HCT116 (cell line): ENCODE results near the gene ATG16L2. TPM values are rescaled to one million over a fixed set of nuclear protein-coding genes. Genes with fewer than 3 reads are reported as not detected.

Source experiments
- ATAC-seq: fragments of 200-7000 bp; cut with Tn5 transposase; 2 replicates; pipeline ENCODE4 v1.9.1; 2020; ENCODE audit warnings: mild to moderate bottlenecking, moderate library complexity
- BruUV-seq: library from RNA; stranded (reverse); fragments of 400-500 nt; replicated peaks from 2 replicates; lab custom pipeline; 2021; lab: Mats Ljungman, UMichigan
- CTCF ChIA-PET: fragments of 300-600 bp; sonication (Branson Sonifier 250); formaldehyde crosslinking; loops from one replicate; lab custom pipeline; 2021; ENCODE audit warnings: antibody characterized with exemption; lab: Charles Lee
- POLR2A ChIA-PET: fragments of 300-600, 350-600 bp; sonication (Branson Sonifier 250); formaldehyde crosslinking; loops from one replicate; lab custom pipeline; 2021; ENCODE audit warnings: antibody characterized with exemption; lab: Charles Lee
- RAD21 ChIA-PET, 2 experiments: fragments of 300-600 bp; sonication (Branson Sonifier 250); formaldehyde crosslinking; loops; one replicate each; lab custom pipeline; 2023; ENCODE audit warnings: low total read pairs in 2 of 2; ENCODE audit not compliant: uncharacterized antibody in 2 of 2, unreplicated experiment in 2 of 2, low non-redundant PET in 1 of 2; lab: Charles Lee
- DNase-seq: peaks from one replicate; pipeline ENCODE4 v3.0.0-alpha.2; 2010; ENCODE audit warnings: low read depth, low spot score
- H2AFZ ChIP-seq: fragments of 200-600 bp; shearing (Covaris generic), sonication (generic); 2 replicates; pipeline ENCODE4 v1.6.1; 2017; ENCODE audit warnings: low read depth, mixed run types, mixed read lengths, antibody characterized with exemption, low read length; ENCODE audit not compliant: poor library complexity, severe bottlenecking
- H3K27ac ChIP-seq: 2 replicates; pipeline ENCODE4 v1.5.1; 2012; ENCODE audit warnings: low read depth, low read length
- H3K27me3 ChIP-seq: fragments of 200-600 bp; sonication (generic); 2 replicates; pipeline ENCODE4 v1.6.1; 2016; ENCODE audit warnings: mixed run types, low read length, mixed read lengths; ENCODE audit not compliant: insufficient read depth
- H3K36me3 ChIP-seq, 2 experiments: fragments of 200-500 bp in 1 of 2; fragments of 200-600 bp in 1 of 2; sonication (Bioruptor generic) in 1 of 2; sonication (generic) in 1 of 2; 2 replicates each; pipeline versions ENCODE4 v1.5.1 to v1.6.1; 2014 to 2016; ENCODE audit warnings: low read length in 2 of 2, inconsistent platforms in 1 of 2, mixed read lengths in 1 of 2, mixed run types in 1 of 2; ENCODE audit not compliant: insufficient read depth in 2 of 2, control insufficient read depth in 1 of 2
- H3K4me1 ChIP-seq, 2 experiments: fragments of 200-600 bp in 1 of 2; sonication (generic) in 1 of 2; 2 replicates each; pipeline versions ENCODE4 v1.5.1 to v1.6.1; 2012 to 2017; ENCODE audit warnings: low read length in 2 of 2, inconsistent platforms in 1 of 2, mild to moderate bottlenecking in 1 of 2, mixed read lengths in 1 of 2, mixed run types in 1 of 2, moderate library complexity in 1 of 2; ENCODE audit not compliant: insufficient read depth in 2 of 2, control insufficient read depth in 1 of 2
- H3K4me2 ChIP-seq: fragments of 200-600 bp; sonication (generic); 2 replicates; pipeline ENCODE4 v1.6.1; 2017; ENCODE audit warnings: mixed run types, low read length, mixed read lengths
- H3K4me3 ChIP-seq, 2 experiments: fragments of 200-600 bp in 1 of 2; sonication (generic) in 1 of 2; replicated peaks in 1 of 2; 2 replicates each; pipeline ENCODE4 v1.5.1; 2011 to 2016; ENCODE audit warnings: low read length in 2 of 2, control low read depth in 1 of 2, low read depth in 1 of 2, mild to moderate bottlenecking in 1 of 2, mixed read lengths in 1 of 2, mixed run types in 1 of 2
- H3K79me2 ChIP-seq: fragments of 200-600 bp; sonication (generic); 2 replicates; pipeline ENCODE4 v1.6.1; 2017; ENCODE audit warnings: mild to moderate bottlenecking, mixed run types, low read length, moderate library complexity, mixed read lengths; ENCODE audit not compliant: insufficient read depth
- H3K9ac ChIP-seq: fragments of 200-600 bp; sonication (generic); 2 replicates; pipeline ENCODE4 v1.6.1; 2016; ENCODE audit warnings: low read length, mixed read lengths
- H3K9me2 ChIP-seq: fragments of 200-600 bp; sonication (generic), shearing (Covaris generic); 2 replicates; pipeline ENCODE4 v1.6.1; 2017; ENCODE audit warnings: mixed run types, mild to moderate bottlenecking, moderate library complexity; ENCODE audit not compliant: insufficient read depth
- H3K9me3 ChIP-seq, 2 experiments: fragments of 200-500 bp in 1 of 2; fragments of 200-600 bp in 1 of 2; sonication (Bioruptor generic) in 1 of 2; sonication (generic) in 1 of 2; 2 replicates each; pipeline ENCODE4 v1.6.1; 2014 to 2017; ENCODE audit warnings: low read length in 2 of 2, mixed read lengths in 2 of 2, inconsistent platforms in 1 of 2, low read depth in 1 of 2, mild to moderate bottlenecking in 1 of 2, mixed run types in 1 of 2, moderate library complexity in 1 of 2; ENCODE audit not compliant: control insufficient read depth in 1 of 2, insufficient read depth in 1 of 2
- H4K20me1 ChIP-seq: fragments of 200-600 bp; sonication (generic), shearing (Covaris generic); 2 replicates; pipeline ENCODE4 v1.6.1; 2017; ENCODE audit warnings: mixed run types, mild to moderate bottlenecking, moderate library complexity; ENCODE audit not compliant: insufficient read depth
- CBX3 ChIP-seq: IDR thresholded peaks from 2 replicates; pipeline ENCODE4 v1.6.1; 2012; ENCODE audit warnings: low read depth
- CEBPB ChIP-seq: IDR thresholded peaks from 2 replicates; pipeline ENCODE4 v1.6.1; 2012; ENCODE audit warnings: low read depth
- EGR1 ChIP-seq: IDR thresholded peaks from 2 replicates; pipeline ENCODE4 v1.6.1; 2012; ENCODE audit warnings: low read depth
- EZH2 ChIP-seq: fragments of 200-600 bp; sonication (generic); IDR thresholded peaks from 2 replicates; pipeline ENCODE4 v1.6.1; 2017; ENCODE audit warnings: antibody characterized with exemption, mixed run types
- EZH2phosphoT487 ChIP-seq: fragments of 200-600 bp; IDR thresholded peaks from 2 replicates; pipeline ENCODE4 v1.6.1; 2018; ENCODE audit warnings: antibody characterized with exemption, borderline replicate concordance
- FOSL1 ChIP-seq: IDR thresholded peaks from 2 replicates; pipeline ENCODE4 v1.6.1; 2012; ENCODE audit warnings: low read depth
- POLR2AphosphoS5 ChIP-seq: IDR thresholded peaks from 2 replicates; pipeline ENCODE4 v1.6.1; 2011; ENCODE audit warnings: mild to moderate bottlenecking, low read depth, low read length, moderate library complexity
- RAD21 ChIP-seq: IDR thresholded peaks from 2 replicates; pipeline ENCODE4 v1.6.1; 2012; ENCODE audit warnings: low read depth, mild to moderate bottlenecking
- SRF ChIP-seq: IDR thresholded peaks from 2 replicates; pipeline ENCODE4 v1.6.1; 2012; ENCODE audit warnings: low read depth
- TCF7L2 ChIP-seq: IDR thresholded peaks from 2 replicates; pipeline ENCODE4 v1.7.0; 2011; ENCODE audit warnings: borderline replicate concordance, inconsistent platforms; ENCODE audit not compliant: insufficient read depth, insufficient read length; ENCODE audit errors: extremely low read depth
- YY1 ChIP-seq: IDR thresholded peaks from 2 replicates; pipeline ENCODE4 v1.6.1; 2011; ENCODE audit warnings: low read length, low read depth, moderate library complexity, mild to moderate bottlenecking; ENCODE audit not compliant: insufficient replicate concordance; ENCODE audit errors: extremely low read depth
- ZBTB33 ChIP-seq: IDR thresholded peaks from 2 replicates; pipeline ENCODE4 v1.6.1; 2011; ENCODE audit warnings: mild to moderate bottlenecking, low read length, moderate library complexity; ENCODE audit not compliant: insufficient replicate concordance; ENCODE audit errors: extremely low read depth
- ZFX ChIP-seq: fragments of 450-650 bp; IDR thresholded peaks from 2 replicates; pipeline ENCODE4 v1.6.1; 2017
- ZNF274 ChIP-seq: fragments of 200-500 bp; sonication (Bioruptor generic); IDR thresholded peaks from 2 replicates; pipeline ENCODE4 v1.6.1; 2014; ENCODE audit warnings: mild to moderate bottlenecking, low read depth, low read length, inconsistent platforms
- intact Hi-C: fragments of 100-400 bp; cut with micrococcal nuclease; formaldehyde crosslinking; loops from 2 replicates; pipeline ENCODE4 v1.10.0; 2022
- total RNA-seq: library from RNA; stranded (reverse); gene quantifications from one replicate; pipeline ENCODE4 v1.2.1, GENCODE V29; 2021; ENCODE audit not compliant: unreplicated experiment
- TF ChIP-seq, protein P1 (sequence below): IDR thresholded peaks from 2 replicates; pipeline ENCODE4 v1.6.1; 2012; ENCODE audit warnings: low read depth

ATG16L2 gene
- total RNA-seq, 1 experiment from 2014 or later, result 15.2 TPM

DNA sequence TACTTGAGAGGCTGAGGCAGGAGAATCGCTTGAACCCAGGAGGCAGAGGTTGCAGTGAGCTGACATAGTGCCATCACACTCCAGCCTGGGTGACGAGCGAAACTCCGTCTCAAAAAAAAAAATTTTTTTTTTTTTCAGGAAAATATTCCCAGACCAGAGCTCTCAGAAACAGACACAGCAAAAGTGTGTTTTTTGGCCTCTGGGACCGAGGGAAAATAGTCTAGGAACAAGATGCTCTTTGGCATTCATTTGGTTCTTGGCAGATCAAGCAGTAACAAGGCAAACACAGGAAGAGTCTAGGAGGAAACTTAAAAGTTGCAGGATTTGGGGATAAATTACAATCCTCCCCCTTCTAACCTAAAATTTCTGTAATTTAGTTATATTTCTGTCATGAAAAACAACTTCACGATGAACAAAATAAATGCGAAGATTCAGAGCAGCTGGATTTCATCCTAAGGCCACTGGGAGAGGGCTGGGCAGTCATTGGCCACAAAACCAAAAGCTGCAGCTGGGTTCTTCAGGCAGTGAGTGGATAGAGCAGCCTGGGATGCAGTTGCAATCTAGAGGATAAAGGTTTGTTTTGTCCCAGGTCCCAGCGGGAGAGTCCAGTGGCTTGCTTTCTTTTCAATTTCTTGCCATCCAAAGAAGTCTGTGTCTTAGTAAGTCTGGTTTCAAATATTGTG is 19.7 kb downstream of the ATG16L2 start:
- no peaks in the 10 kb centered on the region for H3K27me3 ChIP-seq
- peaks cover 0 to 6% of the 10 kb centered on the region in 2 experiments; a peak in 2 of 4 replicates for H3K4me1 ChIP-seq
- no peak overlapping the region for H3K4me2 ChIP-seq
- H2AFZ ChIP-seq, result no peak overlapping the region
- CTCF ChIA-PET, result interaction anchor here (1.1 kb wide), 1 partner anchor 109 kb away, joined by 3 read pairs; no protein-coding TSS in a partner anchor
- no peaks in the 10 kb centered on the region for H3K9me2 ChIP-seq
- no peak overlapping the region for H3K27ac ChIP-seq
- no peak for ATAC-seq
- no peak overlapping the region for H3K4me3 ChIP-seq
- H3K9ac ChIP-seq, result no peak overlapping the region
- DNase-seq, result no peak
- H3K36me3 ChIP-seq, result no peaks in the 10 kb centered on the region
- RAD21 ChIA-PET, result no interaction called here
- H3K9me3 ChIP-seq, result no peaks in the 10 kb centered on the region
- POLR2A ChIA-PET, result no interaction called here
- no peaks in the 10 kb centered on the region for H4K20me1 ChIP-seq
- no TSS peak for BruUV-seq
- TF ChIP-seq EZH2phosphoT487 (no peak), EZH2 (no peak), ZNF274 (no peak), EGR1 (no peak), ZBTB33 (no peak), CEBPB (no peak), CBX3 (no peak), POLR2AphosphoS5 (no peak), ZFX (no peak), FOSL1 (no peak), YY1 (no peak), TCF7L2 (no peak), SRF (no peak), RAD21 (no peak)
- TF ChIP-seq, protein P1, sequence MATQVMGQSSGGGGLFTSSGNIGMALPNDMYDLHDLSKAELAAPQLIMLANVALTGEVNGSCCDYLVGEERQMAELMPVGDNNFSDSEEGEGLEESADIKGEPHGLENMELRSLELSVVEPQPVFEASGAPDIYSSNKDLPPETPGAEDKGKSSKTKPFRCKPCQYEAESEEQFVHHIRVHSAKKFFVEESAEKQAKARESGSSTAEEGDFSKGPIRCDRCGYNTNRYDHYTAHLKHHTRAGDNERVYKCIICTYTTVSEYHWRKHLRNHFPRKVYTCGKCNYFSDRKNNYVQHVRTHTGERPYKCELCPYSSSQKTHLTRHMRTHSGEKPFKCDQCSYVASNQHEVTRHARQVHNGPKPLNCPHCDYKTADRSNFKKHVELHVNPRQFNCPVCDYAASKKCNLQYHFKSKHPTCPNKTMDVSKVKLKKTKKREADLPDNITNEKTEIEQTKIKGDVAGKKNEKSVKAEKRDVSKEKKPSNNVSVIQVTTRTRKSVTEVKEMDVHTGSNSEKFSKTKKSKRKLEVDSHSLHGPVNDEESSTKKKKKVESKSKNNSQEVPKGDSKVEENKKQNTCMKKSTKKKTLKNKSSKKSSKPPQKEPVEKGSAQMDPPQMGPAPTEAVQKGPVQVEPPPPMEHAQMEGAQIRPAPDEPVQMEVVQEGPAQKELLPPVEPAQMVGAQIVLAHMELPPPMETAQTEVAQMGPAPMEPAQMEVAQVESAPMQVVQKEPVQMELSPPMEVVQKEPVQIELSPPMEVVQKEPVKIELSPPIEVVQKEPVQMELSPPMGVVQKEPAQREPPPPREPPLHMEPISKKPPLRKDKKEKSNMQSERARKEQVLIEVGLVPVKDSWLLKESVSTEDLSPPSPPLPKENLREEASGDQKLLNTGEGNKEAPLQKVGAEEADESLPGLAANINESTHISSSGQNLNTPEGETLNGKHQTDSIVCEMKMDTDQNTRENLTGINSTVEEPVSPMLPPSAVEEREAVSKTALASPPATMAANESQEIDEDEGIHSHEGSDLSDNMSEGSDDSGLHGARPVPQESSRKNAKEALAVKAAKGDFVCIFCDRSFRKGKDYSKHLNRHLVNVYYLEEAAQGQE, result no peak
- intact Hi-C loops, result no loop called here
- H3K79me2 ChIP-seq, result no peaks in the 10 kb centered on the region
